Activated B cell treated with CpG ODN at 0.5 μM for 24 hours (primary cell): ENCODE results near the gene SPSB2. TPM values are rescaled to one million over a fixed set of nuclear protein-coding genes. Genes with fewer than 3 reads are reported as not detected.
A peak's percentile ranks its signal among the peaks of the same experiment; 100 is the strongest.

Experiments
- ATAC-seq: fragments of 200-7000 bp; cut with Tn5 transposase; one replicate; pipeline ENCODE4 v1.10.0; 2021; ENCODE audit warnings: low read depth, mild to moderate bottlenecking, moderate library complexity
- CTCF ChIA-PET: fragments of 350-600 bp; sonication (Branson Sonifier 250); formaldehyde crosslinking; loops from one replicate; lab custom pipeline; 2021; ENCODE audit warnings: antibody characterized with exemption; lab: Charles Lee
- POLR2A ChIA-PET: fragments of 350-600 bp; sonication (Branson Sonifier 250); formaldehyde crosslinking; loops from one replicate; lab custom pipeline; 2021; ENCODE audit warnings: antibody characterized with exemption; lab: Charles Lee
- DNase-seq: peaks from one replicate; pipeline ENCODE4 v3.0.0; 2022
- H3K27ac Mint-ChIP-seq: one replicate; pipeline ENCODE4 v1.8.0; 2020; ENCODE audit warnings: mixed read lengths
- H3K27me3 Mint-ChIP-seq: one replicate; pipeline ENCODE4 v1.8.0; 2021; ENCODE audit warnings: mixed read lengths
- H3K36me3 Mint-ChIP-seq: one replicate; pipeline ENCODE4 v1.8.0; 2021; ENCODE audit warnings: low read depth, mixed read lengths
- H3K4me1 Mint-ChIP-seq: one replicate; pipeline ENCODE4 v1.8.0; 2021; ENCODE audit warnings: mixed read lengths
- H3K4me3 Mint-ChIP-seq: one replicate; pipeline ENCODE4 v1.8.0; 2020; ENCODE audit warnings: mild to moderate bottlenecking, mixed read lengths
- H3K9me3 Mint-ChIP-seq: one replicate; pipeline ENCODE4 v1.8.0; 2020; ENCODE audit warnings: mixed read lengths
- CTCF ChIP-seq: fragments of 200-600 bp; IDR thresholded peaks from one replicate; pipeline ENCODE4 v1.8.0; 2022; ENCODE audit warnings: antibody characterized with exemption, mild to moderate bottlenecking
- intact Hi-C: fragments of 100-400 bp; cut with micrococcal nuclease; formaldehyde crosslinking; loops from one replicate; pipeline ENCODE4 v1.15.1; 2024
- total RNA-seq: library from RNA; stranded (reverse); gene quantifications from 2 replicates; pipeline ENCODE4 v1.2.3, GENCODE V29; 2022

The SPSB2 gene
- total RNA-seq, 1 donor from 2014 or later = 14.4 TPM

DNA sequence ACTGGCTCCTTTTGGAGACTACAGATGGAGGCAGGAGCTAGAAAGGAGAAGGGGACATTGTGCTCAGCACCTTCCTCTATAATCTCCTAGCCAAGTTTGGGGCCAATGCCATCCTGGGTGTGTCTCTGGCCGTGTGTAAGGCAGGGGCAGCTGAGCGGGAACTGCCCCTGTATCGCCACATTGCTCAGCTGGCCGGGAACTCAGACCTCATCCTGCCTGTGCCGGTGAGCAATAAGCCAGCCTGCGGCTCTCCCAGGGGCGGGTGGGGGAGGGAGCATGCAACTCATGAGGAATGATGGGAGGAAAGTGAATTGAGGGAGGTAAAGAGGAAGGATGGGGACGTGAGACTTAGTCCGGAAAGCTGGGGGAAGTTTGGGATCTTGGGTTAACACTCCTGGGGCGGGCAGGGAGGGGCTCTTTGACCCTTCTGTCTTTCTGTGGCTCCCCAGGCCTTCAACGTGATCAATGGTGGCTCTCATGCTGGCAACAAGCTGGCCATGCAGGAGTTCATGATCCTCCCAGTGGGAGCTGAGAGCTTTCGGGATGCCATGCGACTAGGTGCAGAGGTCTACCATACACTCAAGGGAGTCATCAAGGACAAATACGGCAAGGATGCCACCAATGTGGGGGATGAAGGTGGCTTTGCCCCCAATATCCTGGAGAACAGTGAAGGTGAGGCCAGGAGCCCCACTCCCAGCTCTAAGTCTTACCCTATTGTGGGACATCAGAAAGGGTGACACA is 44.6 kb upstream of the SPSB2 start:
- POLR2A ChIA-PET = interaction anchor here (0.6 to 3.1 kb wide), 7 partner anchors 19 to 97 kb away, joined by 3 to 15 read pairs (median 4); partner anchors contain the start of genes C12orf57, RNU7-1 and SPSB2
- H3K4me3 Mint-ChIP-seq = no peak overlapping the region

DNA sequence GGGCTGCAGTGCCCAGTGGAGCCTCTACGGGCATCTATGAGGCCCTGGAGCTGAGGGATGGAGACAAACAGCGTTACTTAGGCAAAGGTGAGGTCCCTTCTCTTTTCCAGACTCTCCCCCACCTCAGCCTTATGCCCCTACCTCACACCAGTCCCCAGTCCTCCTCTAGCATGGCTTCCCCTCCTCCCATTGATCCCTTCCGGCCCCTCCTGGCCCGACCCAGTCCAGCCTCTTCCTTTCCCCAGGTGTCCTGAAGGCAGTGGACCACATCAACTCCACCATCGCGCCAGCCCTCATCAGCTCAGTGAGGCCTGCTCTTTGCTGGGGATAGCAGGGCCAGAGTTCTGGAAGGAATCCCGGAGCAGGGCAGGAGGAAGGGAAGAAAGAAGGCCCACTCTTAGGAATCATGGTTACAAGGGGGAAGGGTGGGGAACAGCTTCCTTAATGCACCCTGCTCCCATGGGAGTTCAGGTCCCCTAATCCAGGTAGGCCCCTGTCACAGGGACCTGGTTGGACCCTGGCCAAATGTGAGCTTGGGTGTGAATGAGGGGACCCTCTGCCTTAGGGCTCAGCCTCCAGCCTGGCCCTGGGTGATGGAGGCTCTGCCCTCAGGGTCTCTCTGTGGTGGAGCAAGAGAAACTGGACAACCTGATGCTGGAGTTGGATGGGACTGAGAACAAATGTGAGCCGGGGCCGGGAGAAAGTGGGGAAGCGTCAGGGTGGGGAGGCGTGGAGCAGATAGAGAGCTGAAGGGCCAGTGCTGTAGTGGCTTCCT is 43.5 kb upstream of the SPSB2 start:
- intact Hi-C loops = no loop called here
- Mint-ChIP-seq H3K4me1 (peaks cover 40% of the 10 kb centered on the region), H3K27me3 (peaks cover 2% of the 10 kb centered on the region), H3K36me3 (peaks cover 19% of the 10 kb centered on the region), H3K4me3 (no peak overlapping the region), H3K27ac (peak overlapping the region; percentile 46), H3K9me3 (no peaks in the 10 kb centered on the region)
- DNase-seq (no peak), ATAC-seq (no peak)
- TF ChIP-seq CTCF = no peak
- POLR2A ChIA-PET = interaction anchor here (0.7 to 3.1 kb wide), 5 partner anchors 20 to 96 kb away, joined by 3 to 15 read pairs (median 9); partner anchors contain the start of genes C12orf57, RNU7-1 and SPSB2
- CTCF ChIA-PET = interaction anchor here (1.8 kb wide), 1 partner anchor 9 kb away, joined by 5 read pairs; no protein-coding TSS in a partner anchor

More for the DNA sequence above, 44.6 kb upstream of the SPSB2 start:
- no peak for TF ChIP-seq CTCF
- no peak for ATAC-seq
- Mint-ChIP-seq H3K27ac (no peak overlapping the region), H3K4me1 (peaks cover 50% of the 10 kb centered on the region), H3K27me3 (peaks cover 2% of the 10 kb centered on the region), H3K36me3 (peaks cover 19% of the 10 kb centered on the region), H3K9me3 (no peaks in the 10 kb centered on the region)
- no peak for DNase-seq
- CTCF ChIA-PET = no interaction called here
- intact Hi-C loops = no loop called here

- H3K9me3 Mint-ChIP-seq = no peaks in the 10 kb centered on the region
- H3K4me3 Mint-ChIP-seq = peak overlapping the region; percentile 60
- peaks cover 34% of the 10 kb centered on the region for H3K4me1 Mint-ChIP-seq
- peaks cover 2% of the 10 kb centered on the region for H3K27me3 Mint-ChIP-seq
- no peak for TF ChIP-seq CTCF
- ChIA-PET POLR2A (interaction anchor here (2.0 to 3.1 kb wide), 4 partner anchors 11 to 43 kb away, joined by 7 to 13 read pairs (median 9); partner anchors contain the start of genes C12orf57, LRRC23, RNU7-1 and SPSB2), CTCF (interaction anchor here (1.8 kb wide), 1 partner anchor 9 kb away, joined by 5 read pairs; no protein-coding TSS in a partner anchor)
- H3K27ac Mint-ChIP-seq = no peak overlapping the region
- intact Hi-C loops = no loop called here
- ATAC-seq (no peak), DNase-seq (no peak)
- H3K36me3 Mint-ChIP-seq = peaks cover 19% of the 10 kb centered on the region
Observed at GRCh38 chr12:6915789-6916285, 42.7 kb upstream of the SPSB2 start.

- Mint-ChIP-seq H3K27ac (peak overlapping the region; percentile 50), H3K27me3 (peaks cover 2% of the 10 kb centered on the region), H3K4me3 (peak overlapping the region; percentile 90), H3K36me3 (peaks cover 19% of the 10 kb centered on the region), H3K4me1 (peaks cover 34% of the 10 kb centered on the region), H3K9me3 (no peaks in the 10 kb centered on the region)
- intact Hi-C loops = loop anchor here (1.0 kb wide), 3 partner anchors 9 to 42 kb away; partner anchors contain the start of genes LRRC23 and SPSB2
- ChIA-PET CTCF (interaction anchor here (1.3 to 1.8 kb wide), 2 partner anchors 10 kb away, joined by 3 to 5 read pairs; no protein-coding TSS in a partner anchor), POLR2A (interaction anchor here (0.6 to 3.1 kb wide), 9 partner anchors 9 to 229 kb away, joined by 4 to 13 read pairs (median 7); partner anchors contain the start of genes ATN1, C12orf57, LRRC23 and RNU7-1)
- DNase-seq = no peak
- peak; percentile 4 for ATAC-seq
- no peak for TF ChIP-seq CTCF
Observed at GRCh38 chr12:6914947-6915788, 42.1 kb upstream of the SPSB2 start.
